Urothelium cell line (cell line): ENCODE results near the gene VSTM1.
"Not testable (repeated sequence)": the region's sequence is repeated elsewhere in the genome, so short reads cannot be mapped to it uniquely, and the experiment has no call there.

Experiments
- DNase-seq: peaks from one replicate; pipeline ENCODE4 v3.0.0; 2011; ENCODE audit warnings: low spot score, mixed read lengths
- FAIRE-seq: peaks from 2 replicates; lab custom pipeline; 2011; peaks lifted over from hg19 to GRCh38; lab: Jason Lieb, UNC

The VSTM1 gene, protein sequence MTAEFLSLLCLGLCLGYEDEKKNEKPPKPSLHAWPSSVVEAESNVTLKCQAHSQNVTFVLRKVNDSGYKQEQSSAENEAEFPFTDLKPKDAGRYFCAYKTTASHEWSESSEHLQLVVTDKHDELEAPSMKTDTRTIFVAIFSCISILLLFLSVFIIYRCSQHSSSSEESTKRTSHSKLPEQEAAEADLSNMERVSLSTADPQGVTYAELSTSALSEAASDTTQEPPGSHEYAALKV

GRCh38 chr19:54063350-54064116, at the start of gene VSTM1:
Gene VSTM1 (minus strand): TSS chr19:54063897. CDS start chr19:54063777, 120 bp downstream.
- no peak for DNase-seq

DNA sequence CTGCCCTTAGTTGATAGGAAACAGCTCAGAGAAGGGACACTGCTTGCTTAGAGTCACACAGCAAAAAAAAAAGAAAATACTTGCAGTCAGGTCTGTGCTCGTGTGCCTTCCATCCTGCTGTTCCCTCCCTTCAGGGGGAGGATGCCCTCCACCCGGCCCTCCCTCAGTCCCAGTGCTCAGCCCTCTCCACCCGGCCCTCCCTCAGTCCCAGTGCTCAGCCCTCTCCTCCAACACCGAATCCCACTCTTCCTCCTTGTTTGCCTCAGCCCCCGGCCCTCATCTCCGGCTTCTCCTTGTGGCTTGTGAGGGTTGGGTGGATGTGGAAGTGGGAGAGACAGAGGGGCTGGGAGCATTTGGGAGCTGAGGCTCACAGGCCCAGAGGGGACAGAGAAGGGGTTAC, 46.0 kb upstream of the VSTM1 start:
- FAIRE-seq, result no peak
- DNase-seq, result no peak

More at GRCh38 chr19:54063350-54064116, at the start of gene VSTM1:
- no peak for FAIRE-seq

GRCh38 chr19:54108496-54108895, 44.8 kb upstream of the VSTM1 start:
- no peak for DNase-seq
- no peak for FAIRE-seq

DNA sequence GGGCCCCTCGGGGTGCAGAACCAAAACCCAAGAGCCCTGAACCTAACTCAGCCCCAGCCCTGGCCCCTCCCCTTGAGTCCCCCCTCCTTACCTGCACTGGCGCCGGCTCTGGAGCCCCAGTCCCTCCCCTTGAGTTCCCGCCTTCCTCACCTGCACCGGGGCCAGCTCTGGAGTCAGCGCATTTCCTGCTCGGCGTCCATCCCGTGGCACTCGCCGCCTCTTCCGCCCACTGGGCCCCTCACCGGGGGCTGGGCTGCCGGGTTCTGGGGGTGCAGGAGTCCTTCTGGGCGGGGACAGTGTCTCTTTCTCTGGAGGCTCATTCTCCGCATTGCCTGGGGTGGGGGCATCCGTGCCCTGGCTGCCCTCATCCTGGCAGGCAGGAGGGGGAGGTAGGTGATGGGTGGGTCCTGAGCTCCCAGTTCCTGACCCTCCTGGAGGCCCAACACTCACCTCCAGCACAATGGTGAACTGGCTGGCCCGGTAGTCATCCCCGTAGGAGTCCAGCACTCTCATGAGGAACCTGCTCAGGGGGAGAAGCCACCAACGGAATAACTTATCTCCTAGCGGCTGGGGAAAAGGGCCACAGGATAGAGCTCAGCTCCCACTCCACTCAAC, 44.3 kb upstream of the VSTM1 start:
- FAIRE-seq, result no peak
- no peak for DNase-seq

DNA sequence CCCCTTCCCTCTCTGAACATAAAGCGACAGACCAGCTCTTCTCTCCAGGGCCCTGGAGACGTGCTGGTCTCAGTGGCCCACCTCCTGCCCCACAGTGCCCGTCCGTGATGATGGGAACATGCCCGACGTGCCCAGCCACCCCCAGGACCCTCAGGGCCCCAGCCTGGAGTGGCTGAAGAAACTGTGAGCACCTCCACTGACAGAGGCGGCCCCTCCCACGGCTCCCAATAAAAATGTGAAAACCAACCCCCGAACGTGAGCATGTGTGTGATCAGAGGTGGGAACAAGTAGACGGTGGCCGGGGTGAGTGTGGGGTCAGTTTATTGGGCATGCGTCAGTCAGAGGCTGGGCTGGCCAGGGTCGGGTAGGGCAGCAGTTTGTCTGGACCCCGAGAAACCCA, 43.0 kb upstream of the VSTM1 start:
- FAIRE-seq (no peak), DNase-seq (no peak)

DNA sequence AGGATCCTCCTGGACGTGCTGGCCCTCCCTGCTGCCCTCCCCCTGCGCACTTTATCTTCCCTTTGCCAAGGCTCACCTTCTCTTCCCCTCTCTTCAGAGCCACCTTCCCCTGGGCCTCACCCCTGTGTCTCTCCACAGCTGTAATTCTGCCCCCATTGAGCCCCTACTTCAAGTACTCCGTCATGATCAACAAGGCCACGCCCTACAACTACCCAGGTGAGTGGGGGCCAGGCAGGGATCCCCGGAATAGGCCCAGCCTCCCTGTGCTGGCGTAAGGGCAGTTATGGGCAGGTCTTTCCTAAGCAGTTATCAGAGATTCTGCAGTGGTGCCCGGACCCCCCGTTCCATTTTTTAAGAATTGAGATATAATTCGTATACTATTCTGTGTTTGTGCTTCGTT, 42.1 kb upstream of the VSTM1 start:
- DNase-seq, result no peak
- no peak for FAIRE-seq

DNA sequence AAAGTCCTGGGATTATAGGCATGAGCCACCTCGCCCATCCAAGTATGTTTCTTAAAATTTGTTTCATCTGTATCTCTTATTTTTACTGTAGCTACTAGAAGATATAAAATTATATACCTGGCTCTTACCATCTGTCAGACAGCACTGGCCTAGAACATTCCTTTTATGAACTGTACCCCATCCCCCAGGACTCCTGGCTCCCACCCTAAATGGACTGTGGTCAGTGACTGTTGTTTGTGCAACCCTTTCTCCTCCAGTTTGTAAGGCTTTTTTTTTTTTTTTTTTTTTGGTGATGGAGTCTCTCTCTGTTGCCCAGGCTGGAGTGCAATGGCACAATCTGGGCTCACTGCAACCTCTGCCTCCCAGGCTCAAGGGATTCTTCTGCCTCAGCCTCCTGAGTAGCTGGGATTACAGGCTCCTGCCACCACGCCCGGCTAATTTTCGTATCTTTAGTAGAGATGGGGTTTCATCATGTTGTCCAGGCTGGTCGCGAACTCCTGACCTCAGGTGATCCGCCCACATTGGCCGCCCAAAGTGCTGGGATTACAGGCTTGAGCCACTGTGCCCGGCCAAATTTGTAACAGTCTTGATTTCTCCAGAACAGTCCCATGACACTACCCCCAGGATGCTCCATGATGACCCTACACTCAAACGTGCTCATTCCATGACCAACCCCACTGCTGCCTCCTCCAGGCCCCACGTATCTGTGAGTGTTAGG, 41.5 kb upstream of the VSTM1 start:
- FAIRE-seq, result no peak
- no peak for DNase-seq

- peak; percentile 96 for FAIRE-seq
- peak; percentile 99 for DNase-seq
Observed at GRCh38 chr19:54102421-54103169, 38.9 kb upstream of the VSTM1 start, which contains the start of gene NDUFA3. Gene NDUFA3 (plus strand): TSS chr19:54102855. CDS start chr19:54102879, 24 bp downstream.

DNA sequence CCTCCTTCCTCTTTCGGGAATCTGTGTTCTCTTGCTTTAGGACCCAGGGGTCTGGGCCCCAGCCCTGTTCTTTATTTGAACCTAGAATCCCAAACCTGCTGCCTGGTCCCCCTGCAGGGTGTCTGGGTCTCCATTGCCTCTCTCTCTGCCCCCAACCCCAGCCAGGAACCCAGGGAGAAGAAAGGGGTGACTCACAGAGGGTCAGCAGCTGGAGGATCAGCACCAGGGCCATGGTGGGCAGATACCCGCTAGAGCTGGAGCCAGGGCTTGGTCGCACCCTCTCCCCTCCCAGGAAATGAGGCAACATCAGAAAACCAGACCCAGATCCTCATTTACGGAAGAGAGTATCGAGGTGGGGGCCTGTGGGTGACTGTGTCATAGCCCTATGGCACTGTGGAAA, 36.9 kb upstream of the VSTM1 start, which contains the start of gene OSCAR:
TSS of gene OSCAR (minus strand) at position 243 of the 400 bp plus-strand sequence. CDS start at position 232, 11 bp downstream.
- FAIRE-seq, result no peak
- no peak for DNase-seq

DNA sequence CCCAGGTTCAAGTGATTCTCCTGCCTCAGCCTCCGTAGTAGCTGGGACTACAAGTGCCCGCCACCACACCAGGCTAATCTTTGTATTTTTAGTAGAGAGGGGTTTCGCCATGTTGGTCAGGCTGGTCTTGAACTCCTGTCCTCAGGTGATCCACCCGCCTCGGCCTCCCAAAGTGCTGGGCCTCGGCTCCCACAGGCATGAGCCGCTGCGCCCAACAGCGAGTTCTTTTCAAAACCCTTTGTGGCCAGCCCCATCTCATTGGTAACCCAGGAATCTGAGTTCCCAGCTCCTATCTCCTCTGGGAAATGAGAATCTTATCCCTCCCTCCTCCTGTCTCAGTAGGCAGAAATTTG, 36.2 kb upstream of the VSTM1 start:
- FAIRE-seq, DNase-seq: not testable (repeated sequence)

- FAIRE-seq (no peak), DNase-seq (no peak)
Observed at GRCh38 chr19:54099190-54099902, 35.6 kb upstream of the VSTM1 start.

GRCh38 chr19:54096617-54097106, 33.0 kb upstream of the VSTM1 start:
- DNase-seq (peak; percentile 45), FAIRE-seq (no peak)

- not testable (repeated sequence) for FAIRE-seq, DNase-seq
Observed at GRCh38 chr19:54095859-54096616, 32.3 kb upstream of the VSTM1 start.

GRCh38 chr19:54095136-54095858, 31.6 kb upstream of the VSTM1 start:
- FAIRE-seq, result no peak

DNA sequence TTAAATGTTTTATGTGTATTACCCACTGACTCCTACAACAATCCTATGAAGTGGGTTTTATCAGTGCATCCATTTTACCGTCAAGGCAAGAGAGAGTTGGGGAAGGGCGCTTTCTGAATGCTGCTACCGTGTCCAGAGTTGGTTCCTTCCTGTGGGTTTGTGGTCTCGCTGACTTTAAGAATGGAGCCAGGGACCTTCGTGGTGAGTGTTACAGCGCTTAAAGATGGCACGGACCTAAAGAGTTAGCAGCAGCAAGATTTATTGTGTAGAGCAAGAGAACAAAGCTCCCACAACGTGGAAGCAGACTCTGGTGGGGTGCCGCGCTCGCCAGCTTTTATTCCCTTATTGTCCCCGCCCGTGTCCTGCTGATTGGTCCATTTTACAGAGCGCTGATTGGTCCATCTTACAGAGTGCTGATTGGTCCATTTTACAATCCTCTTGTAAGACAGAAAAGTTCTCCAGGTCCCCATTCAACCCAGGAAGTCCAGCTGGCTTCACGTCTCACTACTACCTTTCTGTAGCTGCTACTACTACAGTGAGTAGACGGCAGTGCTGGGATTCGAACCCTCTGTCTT, 30.8 kb upstream of the VSTM1 start:
- DNase-seq (no peak), FAIRE-seq (no peak)

More at GRCh38 chr19:54095136-54095858, 31.6 kb upstream of the VSTM1 start:
- no peak for DNase-seq

- DNase-seq (no peak), FAIRE-seq (no peak)
Observed at GRCh38 chr19:54084410-54084809, 20.7 kb upstream of the VSTM1 start.

DNA sequence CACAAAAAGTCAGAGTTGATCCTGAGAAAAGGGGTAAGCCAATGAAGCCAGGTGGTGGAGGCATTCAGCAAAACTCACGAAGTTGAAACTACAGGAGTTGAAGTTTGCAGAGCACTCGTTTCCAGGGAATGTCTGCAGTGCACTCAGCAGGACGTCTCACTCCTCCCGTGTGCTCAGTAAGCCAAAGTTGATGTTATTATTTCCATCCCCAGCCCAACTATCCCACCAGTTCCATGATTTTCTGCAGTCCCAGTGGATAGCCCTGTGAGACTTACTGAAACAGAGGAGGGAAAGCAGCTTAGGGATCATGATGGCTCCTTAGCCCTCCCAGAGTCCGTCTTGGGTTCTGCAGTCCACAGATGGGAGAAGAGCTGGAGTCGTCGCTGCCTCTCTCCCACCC, 17.3 kb upstream of the VSTM1 start, which contains the start of gene TARM1:
TSS of gene TARM1 (minus strand) at position 334 of the 400 bp plus-strand sequence. CDS start at position 309, 25 bp downstream.
- no peak for FAIRE-seq

GRCh38 chr19:54077334-54077733, 13.6 kb upstream of the VSTM1 start:
- FAIRE-seq (no peak), DNase-seq (no peak)

More for the DNA sequence above, 17.3 kb upstream of the VSTM1 start, which contains the start of gene TARM1:
- DNase-seq, result no peak
